B cell (primary cell): Measurements from ENCODE around the gene NID1.

Experiments used
- EZH2 ChIP-seq: IDR thresholded peaks from 2 replicates; pipeline ENCODE4 v1.6.1; 2012; ENCODE audit warnings: borderline replicate concordance, low read depth, mild to moderate bottlenecking, moderate library complexity, low read length; ENCODE audit not compliant: insufficient read depth, poor library complexity, severe bottlenecking
- TF ChIP-seq, protein P1 (sequence below): fragments of 200-600 bp; IDR thresholded peaks from one replicate; pipeline ENCODE4 v1.8.0; 2022; ENCODE audit warnings: antibody characterized with exemption, mild to moderate bottlenecking

DNA sequence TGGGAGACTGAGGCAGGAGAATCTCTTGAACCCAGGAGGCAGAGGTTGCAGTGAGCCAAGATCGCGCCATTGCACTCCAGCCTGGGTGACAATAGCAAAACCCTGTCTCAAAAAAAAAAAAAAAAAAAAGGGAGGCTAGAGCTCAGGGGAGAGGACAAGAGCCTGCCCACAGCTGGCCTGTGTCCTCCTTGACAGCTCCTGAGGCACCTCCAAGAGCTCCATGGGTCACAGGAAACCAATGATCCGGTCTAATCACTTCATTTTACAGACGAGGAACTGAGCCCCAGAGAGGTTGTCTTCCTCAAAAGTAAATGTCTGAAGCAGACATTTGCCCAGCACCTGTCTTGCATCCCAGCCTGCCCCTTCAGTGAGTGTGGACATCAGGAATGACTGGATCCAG, 49.4 kb downstream of the NID1 start:
- TF ChIP-seq, protein P1, sequence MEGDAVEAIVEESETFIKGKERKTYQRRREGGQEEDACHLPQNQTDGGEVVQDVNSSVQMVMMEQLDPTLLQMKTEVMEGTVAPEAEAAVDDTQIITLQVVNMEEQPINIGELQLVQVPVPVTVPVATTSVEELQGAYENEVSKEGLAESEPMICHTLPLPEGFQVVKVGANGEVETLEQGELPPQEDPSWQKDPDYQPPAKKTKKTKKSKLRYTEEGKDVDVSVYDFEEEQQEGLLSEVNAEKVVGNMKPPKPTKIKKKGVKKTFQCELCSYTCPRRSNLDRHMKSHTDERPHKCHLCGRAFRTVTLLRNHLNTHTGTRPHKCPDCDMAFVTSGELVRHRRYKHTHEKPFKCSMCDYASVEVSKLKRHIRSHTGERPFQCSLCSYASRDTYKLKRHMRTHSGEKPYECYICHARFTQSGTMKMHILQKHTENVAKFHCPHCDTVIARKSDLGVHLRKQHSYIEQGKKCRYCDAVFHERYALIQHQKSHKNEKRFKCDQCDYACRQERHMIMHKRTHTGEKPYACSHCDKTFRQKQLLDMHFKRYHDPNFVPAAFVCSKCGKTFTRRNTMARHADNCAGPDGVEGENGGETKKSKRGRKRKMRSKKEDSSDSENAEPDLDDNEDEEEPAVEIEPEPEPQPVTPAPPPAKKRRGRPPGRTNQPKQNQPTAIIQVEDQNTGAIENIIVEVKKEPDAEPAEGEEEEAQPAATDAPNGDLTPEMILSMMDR: no peak
- TF ChIP-seq EZH2: no peak
